ENCODE measurements around the gene ANKDD1B. TPM values are rescaled to one million over a fixed set of nuclear protein-coding genes. Genes with fewer than 3 reads are reported as not detected.

ANKDD1B gene
- total and polyA plus RNA-seq, 2 of the 8 experiments (the other 6 are each of a cell fraction or from before 2014, with no cell fraction given) = 0.08 to 0.22 TPM

DNA sequence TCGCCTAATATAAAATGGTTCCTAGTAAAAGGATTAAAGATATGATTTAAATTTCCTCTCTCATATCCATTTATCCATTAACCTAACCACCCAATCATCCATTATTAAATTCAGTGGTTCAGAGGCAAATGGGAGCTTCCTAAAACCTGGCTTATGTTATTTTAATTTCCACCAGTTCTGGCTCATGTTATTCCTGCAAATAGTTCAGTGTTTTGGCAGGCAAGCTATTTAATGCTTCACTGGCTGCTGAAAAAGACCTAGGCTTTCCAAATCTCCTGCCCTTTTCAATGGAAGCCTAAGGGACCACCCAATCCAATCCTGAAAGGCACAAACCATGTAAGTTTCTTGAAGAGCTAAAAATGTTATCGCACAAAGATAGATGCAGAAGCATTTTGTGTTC lies 53.7 kb downstream of the ANKDD1B start:
- Histone ChIP-seq H3K27me3 (replicated peaks in 1 of 4; ENCODE audit: control insufficient read depth in 3 of 4, extremely low read depth in 1 of 4, insufficient read depth in 3 of 4, low read length in 3 of 4) (no peaks in the 10 kb centered on the region), H3K4ac (replicated peaks; ENCODE audit: insufficient read length, low read depth, low read length) (no peak overlapping the region), H2BK15ac (ENCODE audit: low read length) (no peak overlapping the region), H4K8ac (ENCODE audit: extremely low read depth, insufficient read depth, low read length) (no peak overlapping the region), H3K18ac (ENCODE audit: extremely low read depth, low read length) (no peak overlapping the region), H4K5ac (ENCODE audit: insufficient read length, low read depth, low read length) (no peak overlapping the region), H2BK12ac (ENCODE audit: low read depth, low read length) (no peak overlapping the region), H2BK20ac (ENCODE audit: low read length) (no peak overlapping the region), H2BK120ac (replicated peaks; ENCODE audit: low read depth, low read length) (no peak overlapping the region), H2BK5ac (ENCODE audit: low read depth, low read length) (no peak overlapping the region), H4K20me1 (replicated peaks in 1 of 2; ENCODE audit: control insufficient read depth in 1 of 2, insufficient read depth in 2 of 2, low read length in 2 of 2) (no peaks in the 10 kb centered on the region), H3K27ac (ENCODE audit: low read depth, low read length) (no peak overlapping the region), H3K56ac (replicated peaks; ENCODE audit: insufficient read length, low read depth, low read length) (no peak overlapping the region), H2AK5ac (ENCODE audit: low read depth, low read length) (no peak overlapping the region), H3K36me3 (ENCODE audit: control insufficient read depth in 2 of 4, insufficient read depth in 4 of 4, low read length in 3 of 4) (no peaks in the 10 kb centered on the region), H3K23me2 (ENCODE audit: low read depth, low read length) (no peaks in the 10 kb centered on the region), H3K4me2 (ENCODE audit: insufficient read depth in 1 of 2, low read depth in 2 of 2, low read length in 2 of 2) (no peak overlapping the region), H3K79me2 (ENCODE audit: control insufficient read depth in 1 of 2, insufficient read depth in 2 of 2, low read length in 2 of 2) (no peaks in the 10 kb centered on the region), H3K4me1 (replicated peaks in 1 of 4; ENCODE audit: control insufficient read depth in 3 of 4, insufficient read depth in 4 of 4, low read length in 3 of 4) (peaks cover 0 to 7% (median 0%) of the 10 kb centered on the region in 4 experiments; a peak in 2 of 7 replicates), H3K9ac (replicated peaks in 1 of 4; ENCODE audit: extremely low read depth in 1 of 4, low read depth in 3 of 4, low read length in 3 of 4) (no peak overlapping the region), H3K14ac (ENCODE audit: insufficient read length) (no peak overlapping the region), H4K91ac (replicated peaks; ENCODE audit: insufficient read length, low read length) (no peak overlapping the region), H3K4me3 (ENCODE audit: extremely low read depth in 1 of 4, insufficient read depth in 2 of 4, low read depth in 3 of 4, low read length in 4 of 4) (no peak overlapping the region), H2AFZ (ENCODE audit: low read length) (no peak overlapping the region), H3K23ac (ENCODE audit: insufficient read length) (no peak overlapping the region), H3K9me3 (ENCODE audit: insufficient read depth in 2 of 2, low read depth in 1 of 2, low read length in 1 of 2) (no peaks in the 10 kb centered on the region), H3K79me1 (ENCODE audit: low read depth, low read length) (no peaks in the 10 kb centered on the region)
- no peak for TF ChIP-seq KDM1A (IDR thresholded peaks at IDR 0.05; ENCODE audit: borderline replicate concordance, low read length)
- no peak for TF ChIP-seq EGR1 (IDR thresholded peaks at IDR 0.05; ENCODE audit: borderline replicate concordance, low read depth, low read length)
- TF ChIP-seq CEBPB (IDR thresholded peaks at IDR 0.05; ENCODE audit: low read depth, low read length) = no peak
- TF ChIP-seq CTBP2 (IDR thresholded peaks at IDR 0.05; ENCODE audit: borderline replicate concordance, insufficient read depth, insufficient read length, low read length) = no peak
- TF ChIP-seq SP1 (IDR thresholded peaks at IDR 0.05; ENCODE audit: low read depth, low read length) = no peak
- TF ChIP-seq NANOG (IDR thresholded peaks at IDR 0.05; ENCODE audit: insufficient read depth, low read depth, low read length, poor library complexity, severe bottlenecking) = no peak
- TF ChIP-seq ASH2L (IDR thresholded peaks at IDR 0.05; ENCODE audit: low read length) = no peak
- no peak for TF ChIP-seq SUZ12 (IDR thresholded peaks at IDR 0.05; ENCODE audit: low read length)
- no peak for TF ChIP-seq SIRT6 (IDR thresholded peaks at IDR 0.05; ENCODE audit: low read length)
- TF ChIP-seq KDM5A (IDR thresholded peaks at IDR 0.05; ENCODE audit: low read length) = no peak
- TF ChIP-seq BACH1 (IDR thresholded peaks at IDR 0.05; ENCODE audit: low read length) = no peak
- DNase-seq (ENCODE audit: low read depth in 1 of 2, low spot score in 2 of 2) (no peak), FAIRE-seq (no peak)
- ChIA-PET POLR2A (ENCODE audit: partially characterized antibody) (no interaction called here), CTCF (ENCODE audit: partially characterized antibody) (interaction anchor here (0.8 to 5.2 kb wide), 5 partner anchors 11 to 80 kb away, joined by 3 to 33 read pairs (median 3); no protein-coding TSS in a partner anchor)
- WGBS, 2 experiments (ENCODE audit: extremely low coverage in 1 of 2, insufficient coverage in 1 of 2, insufficient read length in 1 of 2, insufficient replicate concordance in 2 of 2, low coverage in 1 of 2, low lambda C conversion rate in 2 of 2, missing lambda C conversion rate in 1 of 2) = 89% methylated on average over 2 of the region's 2 CpGs; no CpG with 5 or more reads in 1 of the 2 experiments

Data from H1 (cell line).